SK-N-SH (cell line): ENCODE results near the gene MED8. TPM values are rescaled to one million over a fixed set of nuclear protein-coding genes. Genes with fewer than 3 reads are reported as not detected.

Experiments
- CTCF ChIA-PET: fragments of 300-600, 350-600 bp; formaldehyde crosslinking; extraction: SDS; loops from one replicate; lab custom pipeline; 2021; lab: Yijun Ruan, JAX
- POLR2A ChIA-PET: fragments of 350-600 bp; sonication (Branson Sonifier 250); formaldehyde crosslinking; extraction: SDS; loops from one replicate; lab custom pipeline; 2020; ENCODE audit warnings: antibody characterized with exemption, inconsistent platforms; lab: Yijun Ruan, JAX
- DNase-seq: peaks from one replicate; pipeline ENCODE4 v3.0.0; 2012
- H2AFZ ChIP-seq: fragments of 200-600 bp; sonication (generic); 2 replicates; pipeline ENCODE4 v1.8.1; 2016; ENCODE audit warnings: antibody characterized with exemption, mild to moderate bottlenecking, low read depth
- H3F3A ChIP-seq: fragments of 200-600 bp; sonication (generic); replicated peaks from 2 replicates; pipeline ENCODE3; 2016; ENCODE audit warnings: antibody characterized with exemption, mild to moderate bottlenecking; ENCODE audit not compliant: insufficient read depth
- H3K27ac ChIP-seq, 2 experiments: fragments of 200-500 bp in 1 of 2; fragments of 200-600 bp in 1 of 2; sonication (Bioruptor generic) in 1 of 2; sonication (generic), shearing (Covaris generic) in 1 of 2; 2 replicates each; pipeline versions ENCODE4 v1.5.1 to v1.6.1; 2014 to 2016; ENCODE audit warnings: low read depth in 2 of 2, inconsistent platforms in 1 of 2, low read length in 1 of 2, mild to moderate bottlenecking in 1 of 2, mixed read lengths in 1 of 2
- H3K27me3 ChIP-seq: fragments of 200-600 bp; sonication (generic), shearing (Covaris generic); 2 replicates; pipeline ENCODE4 v1.6.1; 2016; ENCODE audit warnings: mixed run types; ENCODE audit not compliant: insufficient read depth
- H3K36me3 ChIP-seq, 2 experiments: fragments of 200-500 bp in 1 of 2; fragments of 200-600 bp in 1 of 2; sonication (Bioruptor generic) in 1 of 2; sonication (generic) in 1 of 2; replicated peaks in 1 of 2; 2 replicates each; pipeline versions ENCODE3 to v1.5.1; 2014 to 2016; ENCODE audit warnings: low read length in 1 of 2, mild to moderate bottlenecking in 1 of 2; ENCODE audit not compliant: insufficient read depth in 2 of 2, control insufficient read depth in 1 of 2
- H3K4me1 ChIP-seq, 2 experiments: fragments of 200-500 bp in 1 of 2; fragments of 200-600 bp in 1 of 2; sonication (Bioruptor generic) in 1 of 2; sonication (generic), shearing (Covaris generic) in 1 of 2; 2 replicates each; pipeline versions ENCODE4 v1.5.1 to v1.6.1; 2014 to 2016; ENCODE audit warnings: low read depth in 1 of 2, low read length in 1 of 2, mixed run types in 1 of 2; ENCODE audit not compliant: insufficient read depth in 2 of 2, control insufficient read depth in 1 of 2
- H3K4me2 ChIP-seq: fragments of 200-600 bp; sonication (generic), shearing (Covaris generic); 2 replicates; pipeline ENCODE4 v1.6.1; 2017; ENCODE audit warnings: mixed run types
- H3K4me3 ChIP-seq, 2 experiments: fragments of 200-500 bp in 1 of 2; fragments of 200-600 bp in 1 of 2; sonication (Bioruptor generic) in 1 of 2; sonication (generic), shearing (Covaris generic) in 1 of 2; 2 replicates each; pipeline versions ENCODE4 v1.5.1 to v1.8.1; 2014 to 2016; ENCODE audit warnings: low read depth in 2 of 2, inconsistent platforms in 1 of 2, low read length in 1 of 2, mild to moderate bottlenecking in 1 of 2, mixed read lengths in 1 of 2, moderate library complexity in 1 of 2
- H3K79me2 ChIP-seq: fragments of 200-600 bp; sonication (generic); 2 replicates; pipeline ENCODE4 v1.8.1; 2017; ENCODE audit warnings: mild to moderate bottlenecking; ENCODE audit not compliant: insufficient read depth
- H3K9ac ChIP-seq: fragments of 200-600 bp; sonication (generic); 2 replicates; pipeline ENCODE4 v1.6.1; 2017; ENCODE audit warnings: mixed run types
- H3K9me2 ChIP-seq: fragments of 200-600 bp; sonication (generic); 2 replicates; pipeline ENCODE4 v1.6.1; 2017; ENCODE audit warnings: mixed run types
- H3K9me3 ChIP-seq: fragments of 200-600 bp; sonication (generic); 2 replicates; pipeline ENCODE4 v1.6.1; 2017; ENCODE audit warnings: mixed run types, mild to moderate bottlenecking, moderate library complexity
- H4K20me1 ChIP-seq: fragments of 200-600 bp; sonication (generic); 2 replicates; pipeline ENCODE4 v1.6.1; 2017; ENCODE audit warnings: mild to moderate bottlenecking, mixed run types; ENCODE audit not compliant: insufficient read depth
- CHD2 ChIP-seq: fragments of 150-350 bp; IDR thresholded peaks from 2 replicates; pipeline ENCODE4 v1.6.1; 2018; ENCODE audit warnings: low read length; ENCODE audit not compliant: partially characterized antibody
- EP300 ChIP-seq, 2 experiments: IDR thresholded peaks; 2 replicates each; pipeline versions ENCODE4 v1.4.0 to v1.6.1; 2012; ENCODE audit warnings: borderline replicate concordance in 1 of 2, low read depth in 1 of 2, low read length in 1 of 2
- EZH2phosphoT487 ChIP-seq: fragments of 200-600 bp; sonication (generic); IDR thresholded peaks from 2 replicates; pipeline ENCODE4 v1.6.1; 2017; ENCODE audit warnings: low read depth, mixed run types, mild to moderate bottlenecking, antibody characterized with exemption, moderate library complexity, borderline replicate concordance
- FOSL2 ChIP-seq: IDR thresholded peaks from 2 replicates; pipeline ENCODE4 v1.4.0; 2012; ENCODE audit warnings: low read depth, mild to moderate bottlenecking, moderate library complexity, borderline replicate concordance
- FOXJ3 ChIP-seq: sonication (generic); formaldehyde crosslinking; IDR thresholded peaks from 2 replicates; pipeline ENCODE4 v1.5.1; 2020; ENCODE audit warnings: mild to moderate bottlenecking, missing genetic modification reagents
- FOXM1 ChIP-seq: IDR thresholded peaks from 2 replicates; pipeline ENCODE4 v1.4.0; 2012; ENCODE audit warnings: low read depth, mild to moderate bottlenecking
- GABPA ChIP-seq: IDR thresholded peaks from 2 replicates; pipeline ENCODE4 v1.4.0; 2012; ENCODE audit warnings: low read depth, mild to moderate bottlenecking
- GATA2 ChIP-seq: sonication (generic); formaldehyde crosslinking; IDR thresholded peaks from 2 replicates; pipeline ENCODE4 v1.5.0; 2020; ENCODE audit warnings: mild to moderate bottlenecking, missing genetic modification reagents
- JUND ChIP-seq: IDR thresholded peaks from 2 replicates; pipeline ENCODE4 v1.4.0; 2012
- MAX ChIP-seq: IDR thresholded peaks from 2 replicates; pipeline ENCODE4 v1.4.0; 2012; ENCODE audit warnings: low read depth
- MXI1 ChIP-seq: IDR thresholded peaks from 2 replicates; pipeline ENCODE4 v1.6.1; 2012; ENCODE audit warnings: mild to moderate bottlenecking, low read depth, low read length, improper control_type of control experiment
- RAD21 ChIP-seq: IDR thresholded peaks from 2 replicates; pipeline ENCODE4 v1.6.1; 2012; ENCODE audit warnings: mild to moderate bottlenecking, low read length
- REST ChIP-seq: IDR thresholded peaks from 2 replicates; pipeline ENCODE4 v1.6.1; 2012; ENCODE audit warnings: mild to moderate bottlenecking, low read depth, low read length, moderate library complexity
- RFX5 ChIP-seq: IDR thresholded peaks from 2 replicates; pipeline ENCODE4 v1.6.1; 2012; ENCODE audit warnings: mild to moderate bottlenecking, improper control_type of control experiment, low read length
- TAF1 ChIP-seq: IDR thresholded peaks from 2 replicates; pipeline ENCODE4 v1.6.1; 2012; ENCODE audit warnings: low read depth, mild to moderate bottlenecking, low read length, moderate library complexity, borderline replicate concordance
- TEAD4 ChIP-seq: IDR thresholded peaks from 2 replicates; pipeline ENCODE4 v1.4.0; 2012; ENCODE audit warnings: mild to moderate bottlenecking, borderline replicate concordance; ENCODE audit not compliant: insufficient read depth
- YY1 ChIP-seq: IDR thresholded peaks from 2 replicates; pipeline ENCODE4 v1.4.0; 2012; ENCODE audit warnings: low read depth, mild to moderate bottlenecking
- whole genome bisulfite sequencing: methylation state at CpG from one replicate; pipeline ENCODE4 v1.1.6; 2017; ENCODE audit warnings: low lambda C conversion rate; 5-methylcytosine and 5-hydroxymethylcytosine counted together
- polyA plus RNA-seq, 3 experiments: library from polyadenylated mRNA; depleted of rRNA; stranded (reverse); fragments of >200 nt; gene quantifications; 2 replicates each; pipeline ENCODE4 v1.2.3, GENCODE V29; 2012
- TF ChIP-seq, protein P1 (sequence below): IDR thresholded peaks from 2 replicates; pipeline ENCODE4; 2012

MED8 gene
- polyA plus RNA-seq, 1 of the 3 experiments (the other 2 are of a cell fraction) = 33.7 TPM

DNA sequence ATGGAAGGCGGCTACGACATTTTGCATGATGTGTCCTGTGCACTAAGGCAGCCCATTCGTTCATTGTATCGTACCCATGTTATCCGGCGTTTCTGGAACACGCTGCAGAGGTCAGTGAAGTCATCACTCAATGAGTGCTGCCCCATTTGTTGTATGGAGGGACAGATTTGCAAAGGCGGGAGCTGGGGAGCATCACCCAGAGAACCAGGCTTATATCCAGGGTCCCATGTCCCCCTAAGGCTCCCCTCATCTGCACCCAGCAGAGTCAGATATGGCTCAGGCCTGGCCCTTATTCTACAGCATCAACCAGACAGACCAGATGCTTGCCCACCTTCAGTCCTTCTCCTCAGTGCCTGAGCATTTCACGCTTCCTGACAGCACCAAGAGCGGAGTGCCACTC lies 31.3 kb upstream of the MED8 start:
- no peaks in the 10 kb centered on the region for H3K4me1 ChIP-seq
- POLR2A ChIA-PET = no interaction called here
- no peaks in the 10 kb centered on the region for H3F3A ChIP-seq
- H3K27me3 ChIP-seq = no peaks in the 10 kb centered on the region
- no peak overlapping the region for H3K9ac ChIP-seq
- peaks cover 35 to 79% of the 10 kb centered on the region in 2 experiments for H3K36me3 ChIP-seq
- no peak overlapping the region for H3K4me2 ChIP-seq
- no peaks in the 10 kb centered on the region for H3K9me3 ChIP-seq
- CTCF ChIA-PET = interaction anchor here (0.9 kb wide), 1 partner anchor 194 kb away, joined by 3 read pairs; no protein-coding TSS in a partner anchor
- H4K20me1 ChIP-seq = no peaks in the 10 kb centered on the region
- no peak for DNase-seq
- 99% methylated on average over 10 of the region's 10 CpGs for WGBS
- H3K9me2 ChIP-seq = no peaks in the 10 kb centered on the region
- H3K79me2 ChIP-seq = no peaks in the 10 kb centered on the region
- H3K4me3 ChIP-seq = no peak overlapping the region
- TF ChIP-seq RFX5 (no peak), MAX (no peak), YY1 (no peak), JUND (no peak), EP300 (IDR thresholded peaks at IDR 0.05; ENCODE audit: borderline replicate concordance in 1 of 2, low read depth in 1 of 2, low read length in 1 of 2) (no peak), GABPA (no peak), MXI1 (no peak), FOXM1 (no peak), TEAD4 (no peak), FOXJ3 (CRISPR knock-in tag) (no peak), REST (no peak)
- TF ChIP-seq, protein P1, sequence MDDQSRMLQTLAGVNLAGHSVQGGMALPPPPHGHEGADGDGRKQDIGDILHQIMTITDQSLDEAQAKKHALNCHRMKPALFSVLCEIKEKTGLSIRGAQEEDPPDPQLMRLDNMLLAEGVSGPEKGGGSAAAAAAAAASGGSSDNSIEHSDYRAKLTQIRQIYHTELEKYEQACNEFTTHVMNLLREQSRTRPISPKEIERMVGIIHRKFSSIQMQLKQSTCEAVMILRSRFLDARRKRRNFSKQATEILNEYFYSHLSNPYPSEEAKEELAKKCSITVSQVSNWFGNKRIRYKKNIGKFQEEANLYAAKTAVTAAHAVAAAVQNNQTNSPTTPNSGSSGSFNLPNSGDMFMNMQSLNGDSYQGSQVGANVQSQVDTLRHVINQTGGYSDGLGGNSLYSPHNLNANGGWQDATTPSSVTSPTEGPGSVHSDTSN = no peak
- H3K27ac ChIP-seq = no peak overlapping the region
- no peak overlapping the region for H2AFZ ChIP-seq

GRCh38 chr1:43419627-43420425 lies 30.2 kb upstream of the MED8 start:
- Histone ChIP-seq H3K4me2 (no peak overlapping the region), H3K27me3 (no peaks in the 10 kb centered on the region), H3K9me2 (no peaks in the 10 kb centered on the region), H3K9ac (no peak overlapping the region), H3K4me3 (no peak overlapping the region), H3F3A (no peaks in the 10 kb centered on the region), H3K27ac (no peak overlapping the region), H3K9me3 (no peaks in the 10 kb centered on the region), H2AFZ (no peak overlapping the region), H4K20me1 (no peaks in the 10 kb centered on the region), H3K79me2 (no peaks in the 10 kb centered on the region), H3K36me3 (peaks cover 37 to 76% of the 10 kb centered on the region in 2 experiments), H3K4me1 (no peaks in the 10 kb centered on the region)
- DNase-seq = no peak
- 96% methylated on average over 13 of the region's 13 CpGs for WGBS
- ChIA-PET CTCF (interaction anchor here (1.2 to 2.4 kb wide), 2 partner anchors 37 to 193 kb away, joined by 3 to 15 read pairs; no protein-coding TSS in a partner anchor), POLR2A (no interaction called here)
- no peak for TF ChIP-seq MXI1
- no peak for TF ChIP-seq EP300 (IDR thresholded peaks at IDR 0.05; ENCODE audit: borderline replicate concordance in 1 of 2, low read depth in 1 of 2, low read length in 1 of 2)
- no peak for TF ChIP-seq CHD2
- TF ChIP-seq RAD21 = no peak
- no peak for TF ChIP-seq MAX
- no peak for TF ChIP-seq GATA2 (CRISPR knock-in tag)
- TF ChIP-seq FOSL2 = no peak
- no peak for TF ChIP-seq EZH2phosphoT487
- no peak for TF ChIP-seq YY1
- TF ChIP-seq GABPA = no peak
- TF ChIP-seq TAF1 = no peak
